ENCODE data around the gene ITIH5.

- TF ChIP-seq EZH2 (IDR thresholded peaks at IDR 0.05; ENCODE audit: insufficient read depth, low read length): no peak
- TF ChIP-seq CTCF (IDR thresholded peaks at IDR 0.05; ENCODE audit: insufficient read depth, low read depth, low read length): no peak
Measured at GRCh38 chr10:7515439-7515838, 151.3 kb downstream of the ITIH5 start.
